A549 (cell line): Measurements from ENCODE around the gene ZNF618.

ENCODE experiments used
- BHLHE40 ChIP-seq: IDR thresholded peaks from 2 replicates; pipeline ENCODE4 v1.6.1; 2012; ENCODE audit warnings: low read depth, low read length, inconsistent platforms
- CEBPB ChIP-seq, 2 experiments: fragments of >200 bp in 1 of 2; sonication (Bioruptor Twin) in 1 of 2; formaldehyde crosslinking in 1 of 2; IDR thresholded peaks; 2 replicates each; pipeline ENCODE4 v1.6.1; 2012 to 2016
- E2F6 ChIP-seq: IDR thresholded peaks from 2 replicates; pipeline ENCODE4 v1.6.1; 2012; ENCODE audit warnings: low read depth, borderline replicate concordance
- ELK1 ChIP-seq: fragments of 150-350 bp; IDR thresholded peaks from 2 replicates; pipeline ENCODE4 v1.6.1; 2014; ENCODE audit warnings: low read depth, mild to moderate bottlenecking, low read length
- EP300 ChIP-seq, 2 experiments: fragments of >200 bp; sonication (Bioruptor Twin); formaldehyde crosslinking; IDR thresholded peaks; 2 replicates in 1 of 2; 3 replicates in 1 of 2; pipeline ENCODE4 v1.6.1; 2016 to 2017
- HOXA7 ChIP-seq: fragments of 250-450 bp; sonication (Bioruptor Pico); IDR thresholded peaks from 2 replicates; pipeline ENCODE4 v1.5.0; 2020; ENCODE audit warnings: mild to moderate bottlenecking, moderate library complexity
- KDM5A ChIP-seq: fragments of 200-600 bp; sonication (generic); IDR thresholded peaks from 2 replicates; pipeline ENCODE4 v1.6.1; 2016; ENCODE audit warnings: antibody characterized with exemption, mild to moderate bottlenecking
- MAFK ChIP-seq: fragments of 450-650 bp; IDR thresholded peaks from 2 replicates; pipeline ENCODE4 v1.6.1; 2014; ENCODE audit not compliant: partially characterized antibody
- RAD21 ChIP-seq, 2 experiments: fragments of >200 bp in 1 of 2; sonication (Bioruptor Twin) in 1 of 2; formaldehyde crosslinking in 1 of 2; IDR thresholded peaks in 1 of 2; conservative IDR thresholded peaks in 1 of 2; 2 replicates in 1 of 2; 3 replicates in 1 of 2; pipeline ENCODE4 v1.6.1; 2012 to 2018; ENCODE audit warnings: inconsistent platforms in 1 of 2
- REST ChIP-seq: fragments of 200-600 bp; sonication (generic); IDR thresholded peaks from 2 replicates; pipeline ENCODE4 v1.6.1; 2016; ENCODE audit warnings: antibody characterized with exemption, mild to moderate bottlenecking, moderate library complexity
- RFX5 ChIP-seq: fragments of 450-650 bp; IDR thresholded peaks from 2 replicates; pipeline ENCODE4 v1.7.1; 2014; ENCODE audit warnings: antibody characterized with exemption, mild to moderate bottlenecking, moderate library complexity
- USF2 ChIP-seq: fragments of 450-650 bp; IDR thresholded peaks from 2 replicates; pipeline ENCODE4 v1.6.1; 2014; ENCODE audit warnings: antibody characterized with exemption
- TF ChIP-seq, protein P1 (sequence below): fragments of >200 bp; sonication (Bioruptor Twin); formaldehyde crosslinking; IDR thresholded peaks from 3 replicates; pipeline ENCODE4 v1.5.1; 2016
- TF ChIP-seq, protein P2 (sequence below): IDR thresholded peaks from 2 replicates; pipeline ENCODE4 v1.6.1; 2012

DNA sequence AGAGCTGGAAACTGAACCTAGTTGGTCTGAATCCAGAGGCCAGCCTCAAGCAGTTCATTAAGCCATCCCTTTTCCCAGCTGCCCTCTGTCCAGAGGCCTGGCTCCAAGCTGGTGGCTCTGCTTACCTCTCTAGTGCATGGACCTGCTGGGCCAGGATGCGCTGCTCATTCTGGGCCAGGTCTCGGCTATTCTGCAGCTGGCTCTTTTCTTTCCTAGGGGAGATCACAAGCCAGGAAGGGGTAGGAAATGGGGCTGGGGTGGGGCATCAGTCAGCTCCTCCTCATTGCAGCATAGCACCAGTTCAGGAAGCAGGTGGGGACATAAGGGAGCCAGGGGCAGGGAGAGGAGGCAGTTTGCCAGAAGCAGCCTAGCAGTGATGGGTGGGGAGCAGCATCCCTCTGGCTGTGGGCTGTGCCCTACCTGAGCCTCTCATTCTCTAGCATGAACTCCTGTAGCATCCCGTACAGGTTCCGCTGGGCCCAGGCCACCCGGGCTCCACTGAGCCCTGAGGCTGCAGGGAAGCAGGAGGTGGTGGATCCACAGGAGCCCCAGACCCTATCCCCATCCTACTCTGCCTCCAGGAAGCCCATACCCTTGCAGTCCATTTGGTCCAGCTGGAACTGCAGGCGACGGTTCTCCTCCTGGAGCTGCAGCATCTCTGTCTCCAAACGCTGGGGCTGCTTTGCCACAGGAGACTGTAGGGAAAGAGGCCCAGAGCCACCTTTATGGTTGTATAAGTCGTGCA, 217.8 kb downstream of the ZNF618 start:
- TF ChIP-seq, protein P1, sequence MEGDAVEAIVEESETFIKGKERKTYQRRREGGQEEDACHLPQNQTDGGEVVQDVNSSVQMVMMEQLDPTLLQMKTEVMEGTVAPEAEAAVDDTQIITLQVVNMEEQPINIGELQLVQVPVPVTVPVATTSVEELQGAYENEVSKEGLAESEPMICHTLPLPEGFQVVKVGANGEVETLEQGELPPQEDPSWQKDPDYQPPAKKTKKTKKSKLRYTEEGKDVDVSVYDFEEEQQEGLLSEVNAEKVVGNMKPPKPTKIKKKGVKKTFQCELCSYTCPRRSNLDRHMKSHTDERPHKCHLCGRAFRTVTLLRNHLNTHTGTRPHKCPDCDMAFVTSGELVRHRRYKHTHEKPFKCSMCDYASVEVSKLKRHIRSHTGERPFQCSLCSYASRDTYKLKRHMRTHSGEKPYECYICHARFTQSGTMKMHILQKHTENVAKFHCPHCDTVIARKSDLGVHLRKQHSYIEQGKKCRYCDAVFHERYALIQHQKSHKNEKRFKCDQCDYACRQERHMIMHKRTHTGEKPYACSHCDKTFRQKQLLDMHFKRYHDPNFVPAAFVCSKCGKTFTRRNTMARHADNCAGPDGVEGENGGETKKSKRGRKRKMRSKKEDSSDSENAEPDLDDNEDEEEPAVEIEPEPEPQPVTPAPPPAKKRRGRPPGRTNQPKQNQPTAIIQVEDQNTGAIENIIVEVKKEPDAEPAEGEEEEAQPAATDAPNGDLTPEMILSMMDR: no peak
- TF ChIP-seq RAD21 (conservative IDR thresholded peaks at IDR 0.05 in 1 of 2, IDR thresholded peaks at IDR 0.05 in 1 of 2): no peak
- TF ChIP-seq USF2: no peak
- no peak for TF ChIP-seq BHLHE40
- TF ChIP-seq CEBPB (IDR thresholded peaks at IDR 0.05): no peak
- TF ChIP-seq REST: no peak
- no peak for TF ChIP-seq RFX5
- no peak for TF ChIP-seq E2F6
- TF ChIP-seq KDM5A: no peak
- TF ChIP-seq, protein P2, sequence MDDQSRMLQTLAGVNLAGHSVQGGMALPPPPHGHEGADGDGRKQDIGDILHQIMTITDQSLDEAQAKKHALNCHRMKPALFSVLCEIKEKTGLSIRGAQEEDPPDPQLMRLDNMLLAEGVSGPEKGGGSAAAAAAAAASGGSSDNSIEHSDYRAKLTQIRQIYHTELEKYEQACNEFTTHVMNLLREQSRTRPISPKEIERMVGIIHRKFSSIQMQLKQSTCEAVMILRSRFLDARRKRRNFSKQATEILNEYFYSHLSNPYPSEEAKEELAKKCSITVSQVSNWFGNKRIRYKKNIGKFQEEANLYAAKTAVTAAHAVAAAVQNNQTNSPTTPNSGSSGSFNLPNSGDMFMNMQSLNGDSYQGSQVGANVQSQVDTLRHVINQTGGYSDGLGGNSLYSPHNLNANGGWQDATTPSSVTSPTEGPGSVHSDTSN: no peak
- TF ChIP-seq MAFK: no peak
- TF ChIP-seq HOXA7: no peak
- TF ChIP-seq EP300 (IDR thresholded peaks at IDR 0.05): no peak
- no peak for TF ChIP-seq ELK1
